ENCODE results near the gene TSC2.

TSC2 gene

DNA sequence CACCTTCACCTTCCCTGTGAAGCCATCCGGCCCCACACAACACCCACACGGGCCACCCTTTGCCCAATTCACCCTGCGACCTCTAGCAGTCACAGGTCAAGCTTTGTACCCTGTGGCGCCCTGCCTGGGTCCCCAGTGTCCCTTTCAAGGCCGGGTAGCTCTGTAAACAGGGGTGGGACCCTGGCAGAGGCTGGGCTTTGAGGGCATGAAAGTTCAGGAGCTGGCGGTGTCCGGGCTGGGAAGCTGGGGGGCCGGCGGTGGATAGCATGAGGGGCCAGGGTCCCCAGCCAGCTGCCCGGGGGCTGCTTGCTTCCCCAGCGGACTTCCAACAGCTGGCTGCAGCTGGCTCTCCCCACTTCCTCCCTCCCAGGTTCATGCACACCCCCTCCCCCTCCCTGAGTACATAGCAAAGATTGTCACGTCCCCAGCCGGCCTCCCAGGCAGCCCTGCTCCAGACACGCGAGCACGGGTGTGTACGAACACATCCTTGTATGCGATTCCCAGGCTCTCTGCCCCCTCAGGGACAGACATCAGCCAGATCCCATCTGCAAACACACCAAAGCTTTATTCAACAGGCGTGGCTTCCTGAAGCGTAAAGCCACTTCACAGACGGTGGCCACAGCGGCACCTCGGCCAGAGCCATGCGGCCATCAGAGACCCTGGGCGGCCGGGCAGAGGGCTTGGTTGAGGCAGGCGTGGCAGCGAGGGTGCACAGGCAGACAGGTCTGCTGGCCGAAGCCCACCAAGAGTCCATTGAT, 8.3 kb upstream of the TSC2 start:
- Histone ChIP-seq H3K4me1 (ENCODE audit: control insufficient read depth, insufficient read depth, low read length, poor library complexity, severe bottlenecking) (peaks cover 29% of the 10 kb centered on the region), H3K36me3 (ENCODE audit: control insufficient read depth, insufficient read depth, low read length) (peaks cover 27% of the 10 kb centered on the region), H3K4me3 (ENCODE audit: extremely low read depth, insufficient read depth, low read length, poor library complexity, severe bottlenecking) (no peak overlapping the region), H3K9me3 (ENCODE audit: control insufficient read depth, low read length) (no peaks in the 10 kb centered on the region), H3K27ac (ENCODE audit: low read depth, low read length, severe bottlenecking) (peak overlapping the region; percentile 23)
- WGBS, 2 experiments (ENCODE audit: insufficient coverage in 2 of 2): 89 to 91% methylated on average over 19 to 26 of the region's 29 CpGs

DNA sequence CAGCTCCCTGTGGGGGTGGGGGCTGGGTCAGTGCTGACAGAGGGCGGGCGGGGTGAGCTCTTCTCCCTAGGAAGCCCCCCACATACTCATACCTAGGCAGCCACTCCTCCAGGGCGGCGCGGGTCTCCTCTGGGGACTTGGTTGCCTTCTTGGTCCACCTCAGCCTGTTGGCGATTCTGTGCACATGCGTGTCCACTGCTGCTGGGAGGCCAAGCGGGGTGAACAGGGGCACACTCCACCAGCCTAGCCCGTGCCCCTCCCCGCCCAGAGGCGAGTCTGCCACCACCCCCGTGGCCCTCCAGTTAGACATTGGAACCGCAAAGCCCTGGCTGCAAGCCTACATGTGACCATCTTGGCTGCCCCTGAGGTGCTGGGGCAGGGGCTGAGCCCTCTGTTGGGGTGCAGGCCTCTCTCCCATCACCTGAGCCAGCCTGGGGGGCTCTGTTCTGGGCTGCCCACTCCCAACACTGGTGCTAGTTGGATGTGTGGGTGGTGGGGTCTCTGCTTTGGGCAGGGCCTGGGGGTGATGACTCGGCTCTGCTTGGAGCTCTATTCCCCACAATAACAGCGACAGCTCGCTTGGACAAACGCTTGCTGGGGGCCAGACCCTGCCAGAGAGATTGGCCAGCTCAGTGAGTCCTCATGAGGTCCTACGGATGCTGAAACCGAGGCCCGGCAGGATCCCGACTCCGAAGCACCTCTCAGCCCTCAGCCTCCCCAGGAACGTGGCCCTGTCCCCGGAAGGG, 7.6 kb upstream of the TSC2 start:
- Histone ChIP-seq H3K9me3 (ENCODE audit: control insufficient read depth, low read length) (no peaks in the 10 kb centered on the region), H3K27ac (ENCODE audit: low read depth, low read length, severe bottlenecking) (no peak overlapping the region), H3K4me3 (ENCODE audit: extremely low read depth, insufficient read depth, low read length, poor library complexity, severe bottlenecking) (no peak overlapping the region), H3K36me3 (ENCODE audit: control insufficient read depth, insufficient read depth, low read length) (peaks cover 27% of the 10 kb centered on the region), H3K4me1 (ENCODE audit: control insufficient read depth, insufficient read depth, low read length, poor library complexity, severe bottlenecking) (peaks cover 22% of the 10 kb centered on the region)
- WGBS, 2 experiments (ENCODE audit: insufficient coverage in 2 of 2): 90 to 93% methylated on average over 18 of the region's 24 CpGs

DNA sequence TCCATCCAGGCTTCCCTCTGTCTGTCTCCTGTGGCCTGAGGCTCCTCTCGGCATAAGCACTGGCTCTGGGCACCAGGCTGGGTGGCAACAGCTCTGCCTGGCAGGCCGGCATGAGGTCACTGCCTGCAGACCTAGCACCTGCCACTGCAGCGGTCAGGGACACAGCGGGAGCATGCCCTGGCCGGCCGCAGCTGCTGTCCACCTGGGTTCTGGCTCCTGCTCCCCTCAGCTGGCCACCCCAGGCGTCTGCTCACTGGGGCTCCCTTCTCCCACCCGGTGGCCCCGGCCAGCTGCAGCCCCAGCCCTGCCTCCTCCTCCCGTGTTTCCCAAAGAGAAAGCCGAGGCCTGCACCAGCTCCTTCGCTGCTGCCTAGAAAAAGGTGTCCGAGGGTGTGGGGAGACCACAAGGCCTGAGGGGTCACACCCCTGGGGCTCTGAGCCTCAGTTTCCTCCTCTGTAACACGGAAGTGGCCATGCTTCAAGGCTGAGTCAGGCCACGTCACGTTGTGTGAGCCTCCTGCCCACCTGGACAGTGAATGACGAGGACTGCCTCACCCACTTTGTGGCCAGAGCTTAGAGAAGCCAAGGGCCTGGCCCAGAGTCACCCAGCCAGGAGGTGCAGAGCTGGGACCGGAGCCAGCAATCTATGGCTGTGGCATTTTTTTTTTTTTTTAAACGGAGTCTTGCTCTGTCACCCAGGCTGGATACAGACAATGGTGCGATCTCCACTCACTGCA, 6.8 kb upstream of the TSC2 start:
- peaks cover 30% of the 10 kb centered on the region for H3K36me3 ChIP-seq (ENCODE audit: control insufficient read depth, insufficient read depth, low read length)
- H3K4me3 ChIP-seq (ENCODE audit: extremely low read depth, insufficient read depth, low read length, poor library complexity, severe bottlenecking): no peak overlapping the region
- H3K9me3 ChIP-seq (ENCODE audit: control insufficient read depth, low read length): no peaks in the 10 kb centered on the region
- H3K4me1 ChIP-seq (ENCODE audit: control insufficient read depth, insufficient read depth, low read length, poor library complexity, severe bottlenecking): peaks cover 16% of the 10 kb centered on the region
- no peak overlapping the region for H3K27ac ChIP-seq (ENCODE audit: low read depth, low read length, severe bottlenecking)
- 92 to 95% methylated on average over 18 to 19 of the region's 20 CpGs for WGBS, 2 experiments (ENCODE audit: insufficient coverage in 2 of 2)

DNA sequence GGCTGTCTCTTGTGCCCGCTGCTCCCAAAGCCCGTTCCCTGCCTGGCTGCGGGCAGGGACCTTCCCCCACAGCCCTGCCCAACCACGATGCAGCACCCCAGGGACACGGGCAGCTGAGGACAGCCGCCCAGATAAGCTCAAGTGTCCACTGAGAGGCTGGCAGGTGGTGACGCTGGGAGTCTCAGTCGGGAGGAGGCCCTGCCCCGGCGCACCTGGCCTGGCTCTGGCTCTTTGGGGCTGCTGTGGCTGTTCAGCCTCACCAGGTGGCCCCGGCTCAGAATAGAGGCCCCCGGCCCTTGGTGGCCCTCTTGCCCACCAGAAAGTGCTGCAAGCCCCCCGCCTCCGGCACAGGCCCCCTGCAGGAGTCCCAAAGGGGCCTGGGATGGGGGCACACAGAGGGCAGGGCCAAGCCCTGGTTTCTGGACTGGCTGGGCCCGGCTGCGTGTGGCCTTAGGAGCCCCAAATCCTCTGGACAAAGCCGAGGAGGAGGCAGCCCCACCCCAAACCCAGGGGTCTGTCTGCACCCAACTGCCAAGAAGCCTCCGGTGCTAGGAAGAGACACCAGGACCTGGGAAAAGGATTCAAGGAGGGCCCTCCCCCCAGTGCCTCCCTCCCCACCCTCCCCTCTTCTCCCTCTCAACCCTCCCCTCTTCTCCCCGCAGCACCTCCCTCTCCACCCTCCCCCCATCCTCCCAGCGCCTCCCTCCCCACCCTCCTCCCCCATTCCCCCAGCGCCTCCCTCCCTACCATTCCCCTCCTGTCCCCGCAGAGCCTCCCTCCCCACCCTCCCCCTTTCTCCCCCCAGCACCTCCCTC, 5.4 kb upstream of the TSC2 start:
- Histone ChIP-seq H3K27ac (ENCODE audit: low read depth, low read length, severe bottlenecking) (no peak overlapping the region), H3K4me3 (ENCODE audit: extremely low read depth, insufficient read depth, low read length, poor library complexity, severe bottlenecking) (no peak overlapping the region), H3K9me3 (ENCODE audit: control insufficient read depth, low read length) (no peaks in the 10 kb centered on the region), H3K4me1 (ENCODE audit: control insufficient read depth, insufficient read depth, low read length, poor library complexity, severe bottlenecking) (peaks cover 10% of the 10 kb centered on the region), H3K36me3 (ENCODE audit: control insufficient read depth, insufficient read depth, low read length) (peaks cover 18% of the 10 kb centered on the region)
- WGBS, 2 experiments (ENCODE audit: insufficient coverage in 2 of 2): 93 to 95% methylated on average over 16 of the region's 22 CpGs

DNA sequence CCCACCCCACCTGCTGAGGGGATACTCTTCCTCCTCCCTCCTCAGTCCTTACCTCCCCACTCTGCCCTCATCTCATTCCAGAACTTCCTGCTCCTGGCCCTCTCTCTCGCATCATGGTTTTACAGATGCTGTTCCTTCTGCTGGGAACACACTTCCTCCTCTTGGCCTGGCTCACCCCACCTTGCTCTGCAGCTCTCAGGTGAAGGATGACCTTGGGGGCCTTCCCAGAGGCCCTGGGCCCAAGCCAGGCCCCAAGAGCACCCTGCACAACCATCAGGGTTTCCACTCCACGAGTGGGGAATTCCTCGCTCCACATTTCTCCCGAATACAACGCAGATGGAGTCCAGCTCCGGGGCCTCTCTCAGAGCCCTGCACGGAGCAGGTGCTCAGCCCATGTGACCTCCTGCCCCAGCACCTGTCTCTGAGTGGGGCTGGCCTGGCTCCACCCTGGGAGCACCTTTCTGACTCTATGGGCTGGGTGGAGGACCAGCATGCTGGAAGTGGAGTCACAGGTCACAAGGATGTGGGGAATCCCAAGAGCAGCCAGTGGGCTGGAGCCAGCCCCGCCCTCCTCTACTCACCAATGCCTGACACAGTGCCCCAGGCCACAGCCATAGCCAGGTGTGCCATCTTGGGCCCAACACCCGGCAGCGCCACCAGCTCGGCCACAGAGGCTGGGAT, 4.7 kb upstream of the TSC2 start:
- Histone ChIP-seq H3K4me3 (ENCODE audit: extremely low read depth, insufficient read depth, low read length, poor library complexity, severe bottlenecking) (no peak overlapping the region), H3K4me1 (ENCODE audit: control insufficient read depth, insufficient read depth, low read length, poor library complexity, severe bottlenecking) (peaks cover 10% of the 10 kb centered on the region), H3K27ac (ENCODE audit: low read depth, low read length, severe bottlenecking) (no peak overlapping the region), H3K36me3 (ENCODE audit: control insufficient read depth, insufficient read depth, low read length) (peaks cover 11% of the 10 kb centered on the region), H3K9me3 (ENCODE audit: control insufficient read depth, low read length) (no peaks in the 10 kb centered on the region)
- 96% methylated on average over 10 to 11 of the region's 11 CpGs for WGBS, 2 experiments (ENCODE audit: insufficient coverage in 2 of 2)

DNA sequence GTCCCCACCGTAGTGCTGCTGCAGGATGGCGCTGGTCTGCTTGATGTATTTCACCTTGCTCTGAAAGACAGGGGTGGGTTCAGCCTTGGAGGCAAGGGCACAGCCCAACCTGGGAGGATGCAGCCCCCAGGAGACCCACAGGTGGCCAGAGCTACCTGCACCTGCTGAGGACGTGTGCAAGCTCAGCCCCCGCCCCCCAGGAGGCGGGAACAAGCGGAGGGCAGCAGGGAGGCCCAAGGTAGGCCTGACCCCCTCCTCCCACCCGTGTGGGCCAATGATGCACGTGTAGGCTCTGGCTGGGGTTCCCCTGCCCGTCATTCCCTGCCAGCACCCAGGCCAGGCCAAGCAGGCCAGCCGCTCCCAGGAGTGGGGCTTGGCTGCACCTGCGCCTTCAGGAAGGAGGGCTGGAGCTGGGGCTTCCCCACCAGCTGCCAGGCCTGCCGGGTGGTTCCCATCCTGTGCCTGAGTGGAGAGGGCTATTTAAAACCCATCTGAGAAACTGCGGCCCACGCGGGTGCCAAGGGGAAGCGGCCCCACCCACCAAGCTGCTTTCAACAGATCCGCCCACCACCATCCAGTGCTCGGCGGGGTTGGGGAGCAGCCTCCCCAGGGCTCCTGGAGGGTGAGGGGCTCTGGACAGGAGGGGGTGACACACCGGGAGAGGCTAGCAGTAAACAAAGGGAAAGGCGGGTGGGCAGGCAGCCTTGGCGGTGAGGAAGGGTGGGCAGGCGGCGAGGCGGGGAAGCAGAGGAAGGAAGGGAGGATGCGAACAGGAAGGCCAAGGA, 3.9 kb upstream of the TSC2 start:
- no peak overlapping the region for H3K27ac ChIP-seq (ENCODE audit: low read depth, low read length, severe bottlenecking)
- 93 to 94% methylated on average over 11 to 20 of the region's 26 CpGs for WGBS, 2 experiments (ENCODE audit: insufficient coverage in 2 of 2)

DNA sequence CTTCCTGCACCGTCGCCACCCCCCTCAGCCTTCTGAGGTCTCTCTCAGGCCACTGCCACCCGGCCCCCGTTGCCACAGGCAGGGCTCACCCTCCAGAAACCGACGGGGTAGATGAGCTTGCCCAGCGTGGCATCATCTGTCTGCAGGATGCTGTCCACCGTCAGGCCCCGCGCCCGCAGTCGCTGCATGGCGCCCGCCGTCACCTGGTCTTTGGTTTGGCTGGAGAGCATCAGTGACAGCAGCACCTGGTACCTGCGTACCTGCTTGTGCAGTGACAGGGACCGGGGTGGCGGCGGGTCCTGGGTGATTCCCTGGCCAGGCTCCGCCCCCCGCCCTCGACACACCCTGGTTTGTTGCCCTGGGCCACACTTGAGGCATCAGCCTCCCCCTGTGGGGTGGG, 3.2 kb upstream of the TSC2 start:
- Histone ChIP-seq H3K27ac (ENCODE audit: low read depth, low read length, severe bottlenecking) (no peak overlapping the region), H3K4me1 (ENCODE audit: control insufficient read depth, insufficient read depth, low read length, poor library complexity, severe bottlenecking) (peaks cover 4% of the 10 kb centered on the region), H3K36me3 (ENCODE audit: control insufficient read depth, insufficient read depth, low read length) (peaks cover 4% of the 10 kb centered on the region), H3K9me3 (ENCODE audit: control insufficient read depth, low read length) (no peaks in the 10 kb centered on the region), H3K4me3 (ENCODE audit: extremely low read depth, insufficient read depth, low read length, poor library complexity, severe bottlenecking) (no peak overlapping the region)
- 95 to 98% methylated on average over 18 to 20 of the region's 22 CpGs for WGBS, 2 experiments (ENCODE audit: insufficient coverage in 2 of 2)

More for the DNA sequence above, 3.9 kb upstream of the TSC2 start:
- peaks cover 5% of the 10 kb centered on the region for H3K36me3 ChIP-seq (ENCODE audit: control insufficient read depth, insufficient read depth, low read length)
- peaks cover 10% of the 10 kb centered on the region for H3K4me1 ChIP-seq (ENCODE audit: control insufficient read depth, insufficient read depth, low read length, poor library complexity, severe bottlenecking)
- no peak overlapping the region for H3K4me3 ChIP-seq (ENCODE audit: extremely low read depth, insufficient read depth, low read length, poor library complexity, severe bottlenecking)
- no peaks in the 10 kb centered on the region for H3K9me3 ChIP-seq (ENCODE audit: control insufficient read depth, low read length)

DNA sequence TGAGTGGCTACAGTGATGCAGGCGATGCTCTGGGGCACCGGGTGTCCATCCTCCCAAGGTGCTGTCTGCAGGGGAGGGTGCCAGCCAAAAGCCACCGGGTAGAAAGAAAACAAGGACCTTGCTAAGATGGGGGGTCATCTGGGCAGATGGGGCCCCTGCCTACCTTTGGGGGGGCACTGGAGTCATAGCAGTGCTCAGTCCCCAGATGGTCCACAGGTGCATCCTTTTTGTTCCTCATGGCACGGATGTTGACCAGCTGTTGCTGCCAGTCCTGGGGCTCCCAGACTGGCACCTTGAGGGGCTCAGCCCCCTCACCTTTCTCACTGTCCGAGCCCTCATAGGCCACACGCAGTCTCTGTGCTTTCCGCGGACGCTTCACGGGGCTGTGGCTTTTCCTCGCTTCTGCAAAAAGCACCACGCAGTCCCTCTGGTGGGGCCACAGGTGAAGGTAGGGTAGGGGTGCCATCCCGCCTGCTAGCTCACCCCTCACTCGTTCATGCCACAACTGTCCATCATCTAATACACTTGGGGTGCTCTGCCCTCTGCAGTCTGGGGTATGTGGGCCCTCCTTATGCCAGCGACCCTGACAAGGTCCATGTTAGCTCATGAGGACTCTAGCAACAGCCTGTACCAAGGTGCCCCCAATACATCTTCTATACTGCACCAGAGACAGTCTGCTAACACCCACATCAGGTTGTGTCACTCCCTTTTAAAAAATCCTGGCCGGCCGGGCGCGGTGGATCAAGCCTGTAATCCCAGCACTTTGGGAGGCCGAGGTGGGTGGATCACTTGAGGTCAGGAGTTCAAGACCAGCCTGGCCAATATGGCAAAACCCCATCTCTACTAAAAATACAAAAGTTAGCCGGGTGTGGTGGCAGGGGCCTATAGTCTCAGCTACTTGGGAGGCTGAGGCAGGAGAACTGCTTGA, 1.6 kb upstream of the TSC2 start:
- Histone ChIP-seq H3K27ac (ENCODE audit: low read depth, low read length, severe bottlenecking) (no peak overlapping the region), H3K4me1 (ENCODE audit: control insufficient read depth, insufficient read depth, low read length, poor library complexity, severe bottlenecking) (peaks cover 4% of the 10 kb centered on the region), H3K4me3 (ENCODE audit: extremely low read depth, insufficient read depth, low read length, poor library complexity, severe bottlenecking) (peak overlapping the region; percentile 94), H3K36me3 (ENCODE audit: control insufficient read depth, insufficient read depth, low read length) (peaks cover 15% of the 10 kb centered on the region), H3K9me3 (ENCODE audit: control insufficient read depth, low read length) (no peaks in the 10 kb centered on the region)
- 96 to 98% methylated on average over 14 of the region's 21 CpGs for WGBS, 2 experiments (ENCODE audit: insufficient coverage in 2 of 2)

DNA sequence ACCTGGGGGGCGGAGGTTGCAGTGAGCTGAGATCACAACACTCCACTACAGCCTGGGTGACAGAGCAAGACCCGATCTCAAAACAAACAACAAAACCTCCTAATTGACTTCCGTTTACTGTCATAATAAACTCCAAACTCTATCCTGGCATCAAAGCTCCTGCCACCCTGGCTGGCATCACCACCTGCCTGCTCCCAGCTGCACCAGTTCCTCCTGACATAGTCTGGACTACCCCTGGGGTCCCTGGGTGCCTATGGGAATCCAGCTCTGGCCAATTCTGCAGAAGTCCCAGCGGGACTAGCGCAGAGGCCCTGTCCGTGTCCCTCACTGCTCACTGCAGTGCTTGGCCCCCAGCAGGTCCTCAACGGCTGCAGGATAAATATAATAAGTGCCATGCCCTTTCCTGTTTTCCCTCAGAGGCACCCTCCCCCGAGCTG, 874 bp upstream of the TSC2 start:
- peaks cover 4% of the 10 kb centered on the region for H3K4me1 ChIP-seq (ENCODE audit: control insufficient read depth, insufficient read depth, low read length, poor library complexity, severe bottlenecking)
- WGBS, 2 experiments (ENCODE audit: insufficient coverage in 2 of 2): 46 to 47% methylated on average over 8 of the region's 8 CpGs
- no peak overlapping the region for H3K27ac ChIP-seq (ENCODE audit: low read depth, low read length, severe bottlenecking)
- H3K9me3 ChIP-seq (ENCODE audit: control insufficient read depth, low read length): no peaks in the 10 kb centered on the region
- peak overlapping the region; percentile 94 for H3K4me3 ChIP-seq (ENCODE audit: extremely low read depth, insufficient read depth, low read length, poor library complexity, severe bottlenecking)
- H3K36me3 ChIP-seq (ENCODE audit: control insufficient read depth, insufficient read depth, low read length): peaks cover 22% of the 10 kb centered on the region

Measured in mesodermal cell (in vitro differentiated cells).